ENCODE data around the gene CDH2.

DNA sequence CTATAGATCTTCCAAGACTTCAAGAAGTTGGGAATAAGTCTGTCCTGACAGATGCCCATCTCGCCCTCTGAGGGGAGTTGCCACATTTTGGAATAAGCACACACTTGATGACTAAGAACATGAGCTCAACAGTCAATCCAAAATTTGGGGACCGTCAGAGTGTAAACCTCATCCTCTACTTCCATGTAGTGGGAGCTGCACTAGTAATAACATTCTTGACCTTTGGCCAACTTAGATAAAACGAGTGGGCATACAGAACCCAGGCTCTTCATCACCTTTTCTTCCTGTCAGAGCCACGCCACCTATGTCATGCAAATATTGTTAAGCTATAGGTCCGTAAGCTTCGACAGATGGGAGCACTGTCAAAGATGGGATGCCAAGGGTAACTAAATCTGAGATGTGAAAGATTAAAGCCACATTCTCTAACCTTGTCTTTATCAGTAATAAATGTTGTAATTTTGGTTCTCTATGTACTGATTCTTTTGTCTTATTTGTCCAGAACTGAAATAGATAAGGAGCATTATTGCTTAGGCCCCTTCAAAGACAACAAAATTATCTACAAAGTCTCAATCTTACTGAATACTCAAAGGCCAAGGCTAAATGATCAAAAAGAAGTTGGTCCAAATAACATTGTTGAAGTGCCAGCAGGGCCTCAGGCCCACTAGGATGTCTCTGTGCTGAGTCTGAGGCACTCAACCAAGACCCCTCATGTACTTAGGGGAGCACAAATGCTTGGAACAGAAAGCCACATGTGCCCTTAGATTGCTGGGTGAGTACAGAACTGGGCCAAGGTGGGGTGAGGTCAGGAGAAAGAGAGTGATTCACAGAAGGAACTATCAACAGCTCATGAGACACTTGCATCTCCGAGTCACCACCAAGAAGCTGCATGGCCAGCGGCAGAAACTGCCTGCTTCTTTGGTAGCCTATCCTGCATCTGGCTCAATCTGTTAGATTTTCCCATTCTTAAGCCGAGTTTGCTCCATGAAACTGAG is 15.0 kb downstream of the CDH2 start:
- TF ChIP-seq, protein P1, sequence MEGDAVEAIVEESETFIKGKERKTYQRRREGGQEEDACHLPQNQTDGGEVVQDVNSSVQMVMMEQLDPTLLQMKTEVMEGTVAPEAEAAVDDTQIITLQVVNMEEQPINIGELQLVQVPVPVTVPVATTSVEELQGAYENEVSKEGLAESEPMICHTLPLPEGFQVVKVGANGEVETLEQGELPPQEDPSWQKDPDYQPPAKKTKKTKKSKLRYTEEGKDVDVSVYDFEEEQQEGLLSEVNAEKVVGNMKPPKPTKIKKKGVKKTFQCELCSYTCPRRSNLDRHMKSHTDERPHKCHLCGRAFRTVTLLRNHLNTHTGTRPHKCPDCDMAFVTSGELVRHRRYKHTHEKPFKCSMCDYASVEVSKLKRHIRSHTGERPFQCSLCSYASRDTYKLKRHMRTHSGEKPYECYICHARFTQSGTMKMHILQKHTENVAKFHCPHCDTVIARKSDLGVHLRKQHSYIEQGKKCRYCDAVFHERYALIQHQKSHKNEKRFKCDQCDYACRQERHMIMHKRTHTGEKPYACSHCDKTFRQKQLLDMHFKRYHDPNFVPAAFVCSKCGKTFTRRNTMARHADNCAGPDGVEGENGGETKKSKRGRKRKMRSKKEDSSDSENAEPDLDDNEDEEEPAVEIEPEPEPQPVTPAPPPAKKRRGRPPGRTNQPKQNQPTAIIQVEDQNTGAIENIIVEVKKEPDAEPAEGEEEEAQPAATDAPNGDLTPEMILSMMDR (IDR thresholded peaks at IDR 0.05; ENCODE audit: low read depth, low read length), result no peak
- TF ChIP-seq EZH2phosphoT487 (IDR thresholded peaks at IDR 0.05; ENCODE audit: low read depth), result no peak
